ENCODE measurements around the gene CORO2A.

DNA sequence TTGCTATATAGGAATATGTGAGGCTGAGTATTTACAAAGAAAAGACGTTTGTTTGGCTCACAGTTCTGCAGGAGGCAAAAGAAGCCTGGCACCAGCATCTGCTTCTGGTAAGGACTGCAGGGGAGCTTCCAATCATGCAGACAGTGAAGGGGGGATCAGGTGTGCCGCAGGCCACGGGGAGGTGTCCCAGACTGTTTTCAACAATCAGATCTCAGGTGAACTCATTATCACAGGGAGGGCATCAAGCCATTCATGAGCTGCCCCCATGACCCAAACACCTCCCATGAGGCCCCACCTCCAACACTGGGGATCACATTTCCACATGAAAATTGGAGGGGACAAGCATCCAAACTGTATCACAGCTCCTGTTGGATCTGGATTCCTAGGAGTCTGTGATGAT is 43.0 kb downstream of the CORO2A start:
- TF ChIP-seq BCL6 (CRISPR knock-in tag; IDR thresholded peaks at IDR 0.05) (no peak), HNRNPH1 (optimal IDR thresholded peaks at IDR 0.05; ENCODE audit: low read depth, low read length) (no peak), ZNF274 (CRISPR knock-in tag; IDR thresholded peaks at IDR 0.05) (no peak), ZNF83 (CRISPR knock-in tag; IDR thresholded peaks at IDR 0.05; ENCODE audit: borderline replicate concordance) (no peak), ZNF816 (CRISPR knock-in tag; IDR thresholded peaks at IDR 0.05; ENCODE audit: borderline replicate concordance) (no peak), ZSCAN22 (CRISPR knock-in tag; IDR thresholded peaks at IDR 0.05) (no peak)
- TF ChIP-seq, protein P1, sequence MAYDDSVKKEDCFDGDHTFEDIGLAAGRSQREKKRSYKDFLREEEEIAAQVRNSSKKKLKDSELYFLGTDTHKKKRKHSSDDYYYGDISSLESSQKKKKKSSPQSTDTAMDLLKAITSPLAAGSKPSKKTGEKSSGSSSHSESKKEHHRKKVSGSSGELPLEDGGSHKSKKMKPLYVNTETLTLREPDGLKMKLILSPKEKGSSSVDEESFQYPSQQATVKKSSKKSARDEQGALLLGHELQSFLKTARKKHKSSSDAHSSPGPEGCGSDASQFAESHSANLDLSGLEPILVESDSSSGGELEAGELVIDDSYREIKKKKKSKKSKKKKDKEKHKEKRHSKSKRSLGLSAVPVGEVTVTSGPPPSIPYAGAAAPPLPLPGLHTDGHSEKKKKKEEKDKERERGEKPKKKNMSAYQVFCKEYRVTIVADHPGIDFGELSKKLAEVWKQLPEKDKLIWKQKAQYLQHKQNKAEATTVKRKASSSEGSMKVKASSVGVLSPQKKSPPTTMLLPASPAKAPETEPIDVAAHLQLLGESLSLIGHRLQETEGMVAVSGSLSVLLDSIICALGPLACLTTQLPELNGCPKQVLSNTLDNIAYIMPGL (CRISPR knock-in tag; IDR thresholded peaks at IDR 0.05; ENCODE audit: borderline replicate concordance in 1 of 2, low read depth in 1 of 2): no peak
- TF ChIP-seq, protein P2, sequence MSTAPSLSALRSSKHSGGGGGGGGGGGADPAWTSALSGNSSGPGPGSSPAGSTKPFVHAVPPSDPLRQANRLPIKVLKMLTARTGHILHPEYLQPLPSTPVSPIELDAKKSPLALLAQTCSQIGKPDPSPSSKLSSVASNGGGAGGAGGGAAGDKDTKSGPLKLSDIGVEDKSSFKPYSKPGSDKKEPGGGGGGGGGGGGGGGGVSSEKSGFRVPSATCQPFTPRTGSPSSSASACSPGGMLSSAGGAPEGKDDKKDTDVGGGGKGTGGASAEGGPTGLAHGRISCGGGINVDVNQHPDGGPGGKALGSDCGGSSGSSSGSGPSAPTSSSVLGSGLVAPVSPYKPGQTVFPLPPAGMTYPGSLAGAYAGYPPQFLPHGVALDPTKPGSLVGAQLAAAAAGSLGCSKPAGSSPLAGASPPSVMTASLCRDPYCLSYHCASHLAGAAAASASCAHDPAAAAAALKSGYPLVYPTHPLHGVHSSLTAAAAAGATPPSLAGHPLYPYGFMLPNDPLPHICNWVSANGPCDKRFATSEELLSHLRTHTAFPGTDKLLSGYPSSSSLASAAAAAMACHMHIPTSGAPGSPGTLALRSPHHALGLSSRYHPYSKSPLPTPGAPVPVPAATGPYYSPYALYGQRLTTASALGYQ (CRISPR knock-in tag; IDR thresholded peaks at IDR 0.05): no peak
- TF ChIP-seq, protein P3, sequence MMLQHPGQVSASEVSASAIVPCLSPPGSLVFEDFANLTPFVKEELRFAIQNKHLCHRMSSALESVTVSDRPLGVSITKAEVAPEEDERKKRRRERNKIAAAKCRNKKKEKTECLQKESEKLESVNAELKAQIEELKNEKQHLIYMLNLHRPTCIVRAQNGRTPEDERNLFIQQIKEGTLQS (CRISPR knock-in tag; IDR thresholded peaks at IDR 0.05): no peak
- TF ChIP-seq, protein P4, sequence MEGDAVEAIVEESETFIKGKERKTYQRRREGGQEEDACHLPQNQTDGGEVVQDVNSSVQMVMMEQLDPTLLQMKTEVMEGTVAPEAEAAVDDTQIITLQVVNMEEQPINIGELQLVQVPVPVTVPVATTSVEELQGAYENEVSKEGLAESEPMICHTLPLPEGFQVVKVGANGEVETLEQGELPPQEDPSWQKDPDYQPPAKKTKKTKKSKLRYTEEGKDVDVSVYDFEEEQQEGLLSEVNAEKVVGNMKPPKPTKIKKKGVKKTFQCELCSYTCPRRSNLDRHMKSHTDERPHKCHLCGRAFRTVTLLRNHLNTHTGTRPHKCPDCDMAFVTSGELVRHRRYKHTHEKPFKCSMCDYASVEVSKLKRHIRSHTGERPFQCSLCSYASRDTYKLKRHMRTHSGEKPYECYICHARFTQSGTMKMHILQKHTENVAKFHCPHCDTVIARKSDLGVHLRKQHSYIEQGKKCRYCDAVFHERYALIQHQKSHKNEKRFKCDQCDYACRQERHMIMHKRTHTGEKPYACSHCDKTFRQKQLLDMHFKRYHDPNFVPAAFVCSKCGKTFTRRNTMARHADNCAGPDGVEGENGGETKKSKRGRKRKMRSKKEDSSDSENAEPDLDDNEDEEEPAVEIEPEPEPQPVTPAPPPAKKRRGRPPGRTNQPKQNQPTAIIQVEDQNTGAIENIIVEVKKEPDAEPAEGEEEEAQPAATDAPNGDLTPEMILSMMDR (CRISPR knock-in tag; IDR thresholded peaks at IDR 0.05): no peak

All from HepG2 (cell line).